GM21367 (cell line): ENCODE measurements around the gene DYSF.
"Not testable (repeated sequence)": the region's sequence is repeated elsewhere in the genome, so short reads cannot be mapped to it uniquely, and the experiment has no call there.

Source experiments
- ATAC-seq: cut with Tn5 transposase; IDR thresholded peaks from one replicate; pipeline ENCODE4 v1.9.1; 2021; ENCODE audit not compliant: unreplicated experiment

Gene DYSF

DNA sequence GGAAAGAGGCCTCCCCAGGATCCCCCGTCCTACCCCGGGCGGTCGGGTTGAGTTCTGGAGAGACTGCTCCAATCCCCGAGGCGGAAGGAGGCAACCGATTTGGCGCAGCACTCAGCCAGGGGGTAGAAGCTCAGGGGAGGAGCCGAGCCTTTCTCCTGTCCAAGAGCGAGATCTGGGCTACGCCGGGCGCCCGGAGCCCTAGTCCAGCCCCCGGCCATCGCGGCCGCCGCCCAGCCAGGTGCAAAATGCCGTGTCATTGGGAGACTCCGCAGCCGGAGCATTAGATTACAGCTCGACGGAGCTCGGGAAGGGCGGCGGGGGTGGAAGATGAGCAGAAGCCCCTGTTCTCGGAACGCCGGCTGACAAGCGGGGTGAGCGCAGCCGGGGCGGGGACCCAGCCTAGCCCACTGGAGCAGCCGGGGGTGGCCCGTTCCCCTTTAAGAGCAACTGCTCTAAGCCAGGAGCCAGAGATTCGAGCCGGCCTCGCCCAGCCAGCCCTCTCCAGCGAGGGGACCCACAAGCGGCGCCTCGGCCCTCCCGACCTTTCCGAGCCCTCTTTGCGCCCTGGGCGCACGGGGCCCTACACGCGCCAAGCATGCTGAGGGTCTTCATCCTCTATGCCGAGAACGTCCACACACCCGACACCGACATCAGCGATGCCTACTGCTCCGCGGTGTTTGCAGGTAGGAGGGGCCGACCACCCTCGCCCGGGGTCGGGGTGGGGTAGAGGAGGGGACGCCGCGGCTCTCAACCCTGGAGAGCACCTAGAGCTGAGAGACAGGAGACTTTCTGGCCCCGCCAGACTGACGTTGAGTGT is at the start of gene DYSF:
Gene DYSF, plus strand, starts transcription at position 158 of the 817 bp plus-strand sequence.
- ATAC-seq = no peak

- no peak for ATAC-seq
These were observed 43.8 kb upstream of the DYSF start for GRCh38 chr2:71409611-71410010.

- ATAC-seq = no peak
These were observed 42.7 kb upstream of the DYSF start for GRCh38 chr2:71410696-71411095.

GRCh38 chr2:71416866-71417265 is 36.5 kb upstream of the DYSF start:
- ATAC-seq = not testable (repeated sequence)

GRCh38 chr2:71417300-71418202 is 35.8 kb upstream of the DYSF start:
- no peak for ATAC-seq

- no peak for ATAC-seq
These were observed 34.2 kb upstream of the DYSF start for GRCh38 chr2:71419145-71419544.

- no peak for ATAC-seq
These were observed 33.4 kb upstream of the DYSF start for GRCh38 chr2:71419976-71420375.

GRCh38 chr2:71422786-71423185 is 30.6 kb upstream of the DYSF start:
- no peak for ATAC-seq

- no peak for ATAC-seq
These were observed 29.4 kb upstream of the DYSF start for GRCh38 chr2:71423817-71424420.

DNA sequence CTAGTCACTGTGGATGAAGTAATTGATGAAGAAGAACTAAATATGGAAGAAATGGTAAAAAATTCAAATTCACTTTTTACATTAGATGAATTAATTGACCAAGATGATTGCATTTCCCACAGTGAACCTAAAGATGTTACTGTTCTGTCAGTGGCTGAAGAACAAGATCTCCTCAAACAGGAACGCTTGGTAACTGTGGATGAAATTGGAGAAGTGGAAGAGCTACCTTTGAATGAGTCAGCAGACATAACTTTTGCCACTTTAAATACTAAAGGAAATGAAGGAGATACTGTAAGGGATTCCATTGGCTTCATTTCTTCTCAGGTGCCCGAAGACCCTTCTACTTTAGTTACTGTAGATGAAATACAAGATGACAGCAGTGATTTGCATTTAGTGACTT is 26.6 kb upstream of the DYSF start:
- ATAC-seq = no peak

DNA sequence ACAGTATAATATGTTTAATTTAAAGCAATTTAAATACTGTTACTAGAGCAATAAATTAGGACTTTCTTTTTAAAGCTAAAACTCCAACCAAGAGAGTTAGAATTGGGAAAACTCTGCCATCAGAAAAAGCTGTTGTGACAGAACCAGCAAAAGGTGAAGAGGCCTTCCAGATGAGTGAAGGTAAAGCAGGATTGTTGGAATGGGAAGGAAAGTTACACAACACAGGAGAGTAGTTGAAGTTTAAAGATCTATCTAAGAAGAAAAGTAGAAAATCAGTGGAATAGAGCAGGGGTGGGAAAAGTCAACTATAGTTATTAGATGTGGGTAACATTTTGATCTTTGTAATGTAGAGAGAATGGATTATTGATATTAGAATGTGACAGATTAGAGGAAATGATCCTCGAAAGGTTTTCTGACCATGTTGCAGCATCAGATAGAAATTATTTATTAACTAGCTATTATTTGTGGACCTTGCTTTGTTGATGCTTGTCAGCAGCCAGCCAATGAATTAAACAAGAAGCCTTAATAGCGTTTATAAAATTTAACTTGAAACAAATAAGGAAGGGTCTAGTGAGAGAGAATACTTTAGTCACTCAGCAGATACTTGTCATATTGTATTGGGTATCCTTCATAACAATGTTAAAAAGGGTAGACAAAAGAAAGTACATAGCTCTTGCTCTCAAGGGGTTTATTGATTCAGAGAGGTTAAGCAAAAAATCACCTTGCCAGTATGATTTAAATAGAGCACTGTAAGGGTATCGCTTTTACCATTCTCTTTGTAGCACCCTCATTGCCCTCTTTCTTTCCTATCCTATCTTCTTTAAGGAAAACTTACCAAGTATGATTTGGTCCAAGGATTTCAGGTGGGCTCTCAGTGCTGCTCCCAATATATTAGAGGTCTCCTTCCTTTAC is 24.6 kb upstream of the DYSF start:
- no peak for ATAC-seq

DNA sequence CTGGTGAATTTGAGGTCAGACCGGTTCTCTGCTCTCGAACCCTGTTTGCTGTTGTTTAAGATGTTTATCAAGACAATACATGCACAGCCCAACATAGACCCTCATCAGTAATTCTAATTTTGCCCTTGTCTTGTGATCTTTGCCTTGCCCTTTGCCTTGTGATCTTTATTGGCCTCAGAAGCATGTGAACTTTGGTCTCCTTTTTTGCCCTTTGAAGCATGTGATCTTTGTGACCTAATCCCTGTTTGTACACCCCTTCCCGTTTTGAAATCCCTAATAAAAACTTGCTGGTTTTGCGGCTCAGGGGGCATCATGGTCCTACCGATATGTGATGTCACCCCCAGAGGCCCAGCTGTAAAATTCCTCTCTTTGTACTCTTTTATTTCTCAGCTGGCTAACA is 8.2 kb upstream of the DYSF start:
- not testable (repeated sequence) for ATAC-seq

DNA sequence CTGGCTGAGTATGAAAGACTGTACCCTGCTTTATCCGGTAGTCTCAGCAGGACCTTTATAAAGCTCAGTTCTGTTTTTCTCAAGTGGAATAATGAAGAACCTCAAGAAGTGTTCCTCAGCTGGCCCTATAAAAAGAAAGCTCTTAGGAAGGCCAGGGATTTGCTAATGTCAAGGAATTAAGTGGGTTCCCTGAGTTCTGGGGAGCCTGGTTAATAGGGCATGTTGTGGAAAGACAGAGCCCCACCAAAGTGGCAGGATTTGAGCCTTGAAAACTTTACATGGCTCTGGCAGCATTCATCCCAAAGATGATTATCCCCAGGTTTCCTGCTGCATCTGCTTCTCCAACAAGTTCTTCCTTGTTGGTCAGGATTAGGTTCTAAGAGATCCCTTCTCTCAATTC is 6.9 kb upstream of the DYSF start:
- ATAC-seq = no peak

DNA sequence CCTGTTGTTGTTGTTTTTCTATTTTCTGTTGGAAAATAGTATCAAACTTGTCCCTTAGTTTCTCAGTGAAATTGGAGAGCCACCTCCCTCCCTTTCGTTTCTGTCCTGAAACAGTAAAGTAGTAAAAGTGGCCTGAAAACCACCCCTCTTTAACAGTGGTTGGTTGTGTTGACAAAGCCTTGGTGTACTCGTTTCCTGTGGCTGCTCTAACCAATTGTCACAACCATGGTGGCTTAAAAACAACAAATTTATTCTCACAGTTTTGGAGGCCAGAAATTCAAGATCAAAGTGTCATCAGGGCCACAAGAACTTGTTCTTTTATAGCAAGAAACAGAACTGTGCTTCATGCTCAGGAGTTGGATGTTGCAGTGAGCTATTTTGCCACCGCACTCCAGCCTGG is 4.0 kb upstream of the DYSF start:
- ATAC-seq = no peak

GRCh38 chr2:71451705-71452104 is 1.7 kb upstream of the DYSF start:
- no peak for ATAC-seq

- ATAC-seq = no peak
These were observed 796 bp upstream of the DYSF start for GRCh38 chr2:71452565-71452964.

DNA sequence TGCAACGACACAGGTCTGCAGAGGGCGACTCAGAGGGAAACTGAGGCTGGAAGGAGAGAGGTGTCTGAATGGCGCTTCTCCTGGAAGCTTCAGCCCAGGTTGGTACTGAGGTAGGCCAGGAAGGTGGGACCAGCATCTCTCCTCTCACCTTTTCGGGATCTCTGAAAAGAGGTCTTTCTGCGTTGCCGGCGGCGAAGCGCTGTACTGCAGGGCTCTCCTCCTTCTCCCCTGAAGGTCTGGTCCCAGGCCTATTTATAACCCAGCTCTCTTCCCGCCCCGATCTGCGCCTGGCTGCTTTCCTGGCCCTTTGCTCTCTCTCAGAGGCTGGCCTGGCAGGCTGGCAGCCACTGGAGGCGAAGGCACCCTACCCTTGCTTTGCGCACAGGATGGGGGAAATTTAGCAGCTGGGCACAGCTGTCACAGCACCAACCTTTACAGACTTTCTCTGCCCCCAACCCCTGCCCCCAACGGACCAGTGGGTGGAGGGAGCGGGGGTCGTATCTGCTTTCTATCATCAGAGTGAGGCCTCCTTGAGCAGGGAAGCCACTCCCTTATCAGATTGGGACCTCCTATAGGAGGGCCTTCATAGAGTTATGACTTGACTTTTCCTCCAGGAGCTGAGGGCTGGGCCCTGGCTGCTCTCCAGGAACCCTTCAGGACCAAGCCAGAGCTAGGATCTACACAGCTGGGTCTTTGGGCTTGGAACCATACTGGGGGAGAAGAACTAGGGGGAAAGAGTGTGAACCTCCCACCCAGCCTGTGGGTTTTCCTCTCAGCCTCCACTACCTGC is 1.1 kb downstream of the DYSF start:
- ATAC-seq = no peak

DNA sequence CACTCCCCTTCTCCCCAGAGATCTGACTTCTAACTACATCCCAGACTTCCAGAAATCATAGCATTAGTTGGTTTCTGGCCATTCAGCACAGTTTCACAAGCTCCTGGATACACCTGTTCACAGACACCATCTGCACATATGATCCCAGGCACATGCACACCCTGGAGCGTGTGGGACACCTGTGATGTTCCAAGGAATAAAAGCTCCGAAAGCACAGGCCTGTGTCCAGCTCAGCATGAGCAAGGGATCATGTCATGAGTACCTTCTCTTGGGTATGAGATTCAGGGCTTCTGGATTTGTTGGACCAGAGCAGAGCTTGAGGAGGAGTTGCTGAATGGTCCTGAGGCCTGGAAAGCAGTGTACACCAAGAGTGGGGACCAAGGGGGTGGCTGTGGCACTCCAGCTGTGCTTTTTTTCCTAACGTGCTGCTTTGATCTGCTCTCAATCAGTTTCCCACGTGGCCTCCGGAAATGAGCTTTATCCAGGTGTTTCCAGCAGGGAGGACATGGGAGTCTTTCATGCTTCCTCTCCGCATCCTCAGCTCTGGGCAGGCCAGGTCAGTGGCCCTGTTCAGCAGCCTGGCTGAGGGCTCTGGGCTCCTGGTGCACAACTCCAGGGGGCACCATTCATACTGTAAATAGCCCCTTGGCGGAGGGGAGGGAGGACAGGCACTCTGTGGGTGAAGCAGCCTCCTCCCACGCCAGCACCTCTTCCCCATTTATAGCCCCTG is 1.8 kb downstream of the DYSF start:
- ATAC-seq = no peak
